SK-N-SH (cell line): ENCODE results near the gene GARS1.

ENCODE experiments used
- CTCF ChIP-seq: fragments of 200-600 bp; sonication (generic); IDR thresholded peaks from 2 replicates; pipeline ENCODE4 v1.6.1; 2017; ENCODE audit warnings: antibody characterized with exemption, mild to moderate bottlenecking, moderate library complexity
- ELF1 ChIP-seq: IDR thresholded peaks from 2 replicates; pipeline ENCODE4 v1.4.0; 2012
- EP300 ChIP-seq, 2 experiments: IDR thresholded peaks; 2 replicates each; pipeline versions ENCODE4 v1.4.0 to v1.6.1; 2012; ENCODE audit warnings: borderline replicate concordance in 1 of 2, low read depth in 1 of 2, low read length in 1 of 2
- EZH2phosphoT487 ChIP-seq: fragments of 200-600 bp; sonication (generic); IDR thresholded peaks from 2 replicates; pipeline ENCODE4 v1.6.1; 2017; ENCODE audit warnings: low read depth, mixed run types, mild to moderate bottlenecking, antibody characterized with exemption, moderate library complexity, borderline replicate concordance
- GABPA ChIP-seq: IDR thresholded peaks from 2 replicates; pipeline ENCODE4 v1.4.0; 2012; ENCODE audit warnings: low read depth, mild to moderate bottlenecking
- MAX ChIP-seq: IDR thresholded peaks from 2 replicates; pipeline ENCODE4 v1.4.0; 2012; ENCODE audit warnings: low read depth
- NFIC ChIP-seq: IDR thresholded peaks from 2 replicates; pipeline ENCODE4 v1.4.0; 2012; ENCODE audit warnings: borderline replicate concordance
- POLR2AphosphoS5 ChIP-seq: IDR thresholded peaks from 2 replicates; pipeline ENCODE4 v1.6.1; 2012; ENCODE audit warnings: low read depth, low read length
- REST ChIP-seq: IDR thresholded peaks from 2 replicates; pipeline ENCODE4 v1.6.1; 2012; ENCODE audit warnings: mild to moderate bottlenecking, low read depth, low read length, moderate library complexity
- RFX5 ChIP-seq: IDR thresholded peaks from 2 replicates; pipeline ENCODE4 v1.6.1; 2012; ENCODE audit warnings: mild to moderate bottlenecking, improper control_type of control experiment, low read length
- RXRA ChIP-seq: IDR thresholded peaks from 2 replicates; pipeline ENCODE4 v1.4.0; 2012; ENCODE audit warnings: low read depth, mild to moderate bottlenecking, borderline replicate concordance
- SMC3 ChIP-seq: IDR thresholded peaks from 2 replicates; pipeline ENCODE4 v1.6.1; 2012; ENCODE audit warnings: low read depth, low read length, improper control_type of control experiment
- TCF12 ChIP-seq: IDR thresholded peaks from 2 replicates; pipeline ENCODE4 v1.4.0; 2012

- TF ChIP-seq NFIC (no peak), RFX5 (no peak), CTCF (no peak), MAX (no peak), REST (no peak), SMC3 (no peak), RXRA (no peak), ELF1 (no peak), TCF12 (no peak), EP300 (IDR thresholded peaks at IDR 0.05; ENCODE audit: borderline replicate concordance in 1 of 2, low read depth in 1 of 2, low read length in 1 of 2) (no peak), EZH2phosphoT487 (no peak), GABPA (no peak), POLR2AphosphoS5 (no peak)
Measured at GRCh38 chr7:30561389-30561788, 33.3 kb upstream of the GARS1 start.
